GM18505 (cell line): ENCODE results near the gene ZMPSTE24.
"Not testable (repeated sequence)": the region's sequence is repeated elsewhere in the genome, so short reads cannot be mapped to it uniquely, and the experiment has no call there.

Experiments used
- ATAC-seq: cut with Tn5 transposase; IDR thresholded peaks from one replicate; pipeline ENCODE4 v1.9.1; 2021; ENCODE audit not compliant: unreplicated experiment
- POLR2A ChIP-seq: IDR thresholded peaks from 4 replicates; pipeline ENCODE4 v1.6.1; 2011; ENCODE audit warnings: borderline replicate concordance; ENCODE audit not compliant: insufficient read depth, insufficient read length; ENCODE audit errors: extremely low read depth

Gene ZMPSTE24

DNA sequence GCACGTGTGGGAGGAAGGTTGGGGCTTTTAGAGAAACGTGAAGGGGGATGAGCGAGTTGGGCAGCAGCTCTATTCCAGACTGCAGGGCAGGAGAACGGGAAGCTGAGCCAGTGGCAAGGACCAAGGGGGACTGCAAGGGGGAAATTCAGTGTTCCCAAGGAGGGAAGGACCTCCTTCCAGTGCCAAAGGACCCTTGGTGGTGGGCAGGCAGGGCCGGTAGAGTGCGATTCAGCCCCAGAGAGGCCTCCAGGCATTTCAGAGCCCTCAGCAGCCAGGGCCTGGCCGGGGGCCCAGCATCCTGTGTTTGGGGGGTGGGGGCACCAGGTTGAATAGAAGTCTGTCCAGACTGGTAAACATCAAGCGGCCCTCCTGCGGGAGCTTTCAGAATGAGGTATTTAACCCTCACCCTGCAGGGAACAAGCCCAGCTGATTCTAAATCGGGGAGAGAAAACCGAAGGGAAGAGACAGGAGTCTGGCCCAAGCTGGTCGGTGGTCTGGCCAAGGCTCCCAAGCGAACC, 56.7 kb downstream of the ZMPSTE24 start:
- TF ChIP-seq POLR2A = no peak
- no peak for ATAC-seq

GRCh38 chr1:40315239-40315794, 57.3 kb downstream of the ZMPSTE24 start:
- TF ChIP-seq POLR2A = peak; percentile 64
- ATAC-seq = peak; percentile 42

DNA sequence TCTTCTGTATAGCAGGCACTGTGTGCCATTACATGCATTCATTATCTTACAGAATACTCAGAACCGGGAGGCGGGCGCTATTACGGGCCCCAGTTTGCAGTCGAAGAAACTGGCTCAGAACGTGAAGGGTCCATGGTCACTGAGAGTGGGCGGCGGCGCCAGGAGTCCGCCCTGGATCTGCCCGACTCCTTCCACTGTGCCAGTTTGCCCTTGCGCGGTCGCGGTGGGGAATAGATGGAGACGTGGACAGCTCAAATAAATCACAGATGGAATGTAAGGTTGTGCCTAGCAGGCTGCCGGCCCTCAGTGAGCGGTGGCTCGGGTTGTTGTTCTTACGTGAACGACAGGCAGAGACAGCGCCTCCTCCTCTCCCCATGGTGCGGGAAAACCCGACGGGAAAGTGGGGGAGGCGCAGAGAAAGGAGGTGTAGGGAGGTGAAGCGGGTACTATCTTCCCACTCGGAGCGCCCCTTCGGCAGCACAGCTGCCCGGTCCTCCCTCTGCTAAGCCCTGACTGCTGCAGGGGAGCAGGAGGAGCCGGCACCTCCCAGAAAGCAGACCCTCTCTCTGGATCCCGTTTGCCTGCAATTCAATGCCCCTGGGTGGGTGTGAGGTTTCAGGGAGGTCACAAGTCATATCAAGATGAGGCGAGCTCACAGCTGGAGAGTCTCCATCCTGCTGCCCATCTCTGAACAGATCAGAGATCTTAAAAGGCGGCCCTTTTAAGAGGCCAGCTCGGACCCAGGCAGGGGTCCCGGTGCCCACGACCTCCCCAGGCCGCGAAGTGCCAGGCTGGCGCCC, 58.0 kb downstream of the ZMPSTE24 start:
- no peak for ATAC-seq
- TF ChIP-seq POLR2A = peak; percentile 30

DNA sequence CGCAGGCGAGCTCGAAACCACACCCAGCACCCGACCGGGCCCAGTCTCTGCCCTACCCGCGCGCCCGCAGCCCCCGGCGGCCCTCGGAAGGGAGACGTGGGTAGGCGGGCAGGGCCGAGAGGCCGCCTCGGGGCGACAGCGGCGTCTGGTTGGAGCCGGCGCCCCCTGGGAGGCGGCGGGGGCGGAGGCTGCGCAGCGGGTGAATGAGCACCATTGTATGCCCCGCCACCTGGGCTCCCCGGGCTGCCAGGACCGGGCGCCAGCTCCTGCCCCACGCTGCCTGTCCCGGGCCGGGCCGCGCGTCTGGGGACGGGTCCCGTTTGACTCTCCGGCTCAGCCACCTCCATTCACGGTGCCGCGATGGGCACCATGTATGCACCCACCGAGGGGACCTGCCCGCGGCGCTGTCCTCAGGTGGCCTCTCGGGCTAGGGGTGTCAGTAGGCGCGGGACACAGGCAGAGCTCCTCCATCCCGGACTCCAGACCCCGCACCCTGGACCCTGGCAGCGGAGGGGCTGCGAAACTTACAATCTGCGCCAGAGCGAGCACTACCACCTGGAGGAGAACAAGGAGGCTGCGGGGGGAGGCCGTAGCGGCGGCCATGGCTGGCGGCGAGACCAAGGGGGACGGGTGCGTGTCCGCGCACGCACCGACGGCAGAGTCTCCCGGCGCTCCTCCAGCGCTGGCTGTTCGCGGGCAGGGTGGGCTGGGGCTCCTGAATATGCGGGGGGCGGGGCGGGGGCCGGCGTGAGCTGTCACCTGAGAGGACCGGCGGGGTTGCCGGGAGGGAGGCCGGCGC, 58.8 kb downstream of the ZMPSTE24 start, which contains the start of gene COL9A2:
Gene COL9A2, minus strand, starts transcription at position 692 of the 799 bp plus-strand sequence. Its CDS starts 89 bp downstream, at position 603.
- TF ChIP-seq POLR2A = no peak
- ATAC-seq = peak; percentile 33

DNA sequence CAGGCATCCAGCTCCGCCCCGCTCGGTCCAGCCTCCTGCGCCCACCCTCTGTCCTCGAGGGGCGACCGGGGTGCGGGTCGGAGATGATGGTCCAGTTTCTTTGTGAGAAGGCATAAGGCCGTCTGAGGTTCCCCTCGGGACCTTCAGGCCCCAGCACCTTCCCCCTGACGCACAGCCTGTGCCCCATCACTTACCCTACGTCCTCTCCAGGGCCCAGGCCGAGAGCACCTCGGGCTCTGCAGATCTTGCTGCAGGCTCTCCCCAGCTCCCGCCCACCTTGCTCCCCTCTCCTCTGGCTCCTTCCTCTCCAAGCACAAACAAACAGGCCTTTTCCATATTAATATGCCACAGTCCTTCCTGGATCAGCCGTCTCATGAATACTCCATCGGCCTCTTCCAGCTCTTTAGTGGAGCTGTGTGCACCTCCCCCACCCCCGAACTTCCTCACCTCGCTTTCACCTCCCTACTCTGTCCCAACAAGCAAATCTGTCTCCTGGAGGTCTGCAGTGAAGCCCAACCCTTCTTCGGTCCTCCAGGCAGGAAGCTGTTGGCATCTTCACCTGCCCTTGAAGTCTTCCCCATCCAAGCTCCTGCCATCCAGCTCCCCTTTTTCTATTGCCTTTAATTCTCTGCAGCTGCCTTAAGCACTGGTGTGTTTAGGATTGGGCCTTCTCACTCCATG, 59.5 kb downstream of the ZMPSTE24 start:
- no peak for TF ChIP-seq POLR2A
- ATAC-seq = no peak

GRCh38 chr1:40318476-40318875, 60.4 kb downstream of the ZMPSTE24 start:
- no peak for ATAC-seq
- TF ChIP-seq POLR2A = no peak

DNA sequence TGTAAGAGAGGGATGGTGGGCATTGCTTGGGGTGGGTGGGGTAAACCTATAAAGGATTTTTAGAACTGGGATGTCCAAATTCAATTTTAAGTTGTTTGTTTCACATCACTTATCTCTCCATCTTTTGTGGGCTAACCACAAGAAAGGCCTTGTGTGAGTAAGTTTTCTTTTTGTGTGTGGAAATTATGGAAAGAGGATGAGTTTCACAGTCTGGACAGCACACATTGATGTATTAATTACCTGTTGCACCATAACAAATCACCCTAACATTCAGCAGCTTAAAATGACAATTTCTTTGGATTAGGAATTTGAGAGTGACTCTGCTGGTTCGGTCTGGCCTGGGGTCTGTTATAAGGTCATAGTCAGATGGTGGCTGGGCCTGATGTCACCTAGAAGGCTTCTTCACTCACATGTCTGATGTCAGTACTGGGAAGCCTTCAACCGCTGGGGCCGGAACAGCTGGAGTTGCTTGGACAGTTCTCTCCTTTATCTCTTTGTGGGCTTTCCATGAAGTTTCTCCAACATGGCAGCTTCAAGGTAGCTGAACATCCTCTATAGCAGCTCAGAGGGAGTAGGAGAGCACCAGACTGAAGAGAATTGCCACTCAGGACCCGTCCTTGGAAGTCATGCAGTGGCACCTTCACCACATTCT, 61.1 kb downstream of the ZMPSTE24 start:
- TF ChIP-seq POLR2A = no peak
- ATAC-seq = no peak

DNA sequence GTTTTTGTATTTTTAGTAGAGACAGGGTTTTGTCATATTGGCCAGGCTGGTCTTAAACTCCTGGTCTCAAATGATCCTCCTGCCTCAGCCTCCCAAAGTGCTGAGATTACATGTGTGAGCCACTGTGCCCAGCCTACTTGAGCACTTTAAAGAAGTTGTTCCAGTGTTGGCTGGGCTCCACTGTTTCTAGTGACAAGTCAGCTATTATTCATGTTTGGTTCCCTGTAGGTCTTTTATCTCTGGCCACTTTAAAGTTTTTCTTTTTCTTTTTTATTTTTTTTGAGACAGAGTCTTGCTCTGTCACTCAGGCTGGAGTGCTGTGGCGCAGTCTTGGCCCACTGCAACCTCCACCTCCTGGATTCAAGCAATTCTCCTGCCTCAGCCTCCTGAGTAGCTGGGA, 73.4 kb downstream of the ZMPSTE24 start:
- ATAC-seq = not testable (repeated sequence)

DNA sequence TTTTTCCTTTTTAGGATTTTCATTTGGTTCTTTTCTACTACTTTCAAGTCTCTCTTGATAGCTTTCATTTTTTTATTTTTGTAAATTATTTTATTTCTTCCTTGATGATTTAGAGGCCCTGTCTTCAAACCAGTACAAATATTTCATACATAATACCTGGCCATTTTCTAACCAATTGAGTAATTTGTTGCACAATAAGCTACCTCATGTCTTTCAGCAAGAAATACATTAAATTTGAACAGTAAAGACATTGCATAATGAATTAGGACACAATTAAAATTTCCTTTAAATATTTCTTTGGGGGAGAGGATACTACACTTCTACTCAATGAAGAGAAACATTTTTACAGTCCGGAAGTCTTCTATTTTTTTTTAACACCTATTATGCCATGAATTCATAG, 74.7 kb downstream of the ZMPSTE24 start:
- no peak for TF ChIP-seq POLR2A
- ATAC-seq = no peak

- ATAC-seq = no peak
- no peak for TF ChIP-seq POLR2A
These were observed 79.4 kb downstream of the ZMPSTE24 start for GRCh38 chr1:40337443-40337842.

DNA sequence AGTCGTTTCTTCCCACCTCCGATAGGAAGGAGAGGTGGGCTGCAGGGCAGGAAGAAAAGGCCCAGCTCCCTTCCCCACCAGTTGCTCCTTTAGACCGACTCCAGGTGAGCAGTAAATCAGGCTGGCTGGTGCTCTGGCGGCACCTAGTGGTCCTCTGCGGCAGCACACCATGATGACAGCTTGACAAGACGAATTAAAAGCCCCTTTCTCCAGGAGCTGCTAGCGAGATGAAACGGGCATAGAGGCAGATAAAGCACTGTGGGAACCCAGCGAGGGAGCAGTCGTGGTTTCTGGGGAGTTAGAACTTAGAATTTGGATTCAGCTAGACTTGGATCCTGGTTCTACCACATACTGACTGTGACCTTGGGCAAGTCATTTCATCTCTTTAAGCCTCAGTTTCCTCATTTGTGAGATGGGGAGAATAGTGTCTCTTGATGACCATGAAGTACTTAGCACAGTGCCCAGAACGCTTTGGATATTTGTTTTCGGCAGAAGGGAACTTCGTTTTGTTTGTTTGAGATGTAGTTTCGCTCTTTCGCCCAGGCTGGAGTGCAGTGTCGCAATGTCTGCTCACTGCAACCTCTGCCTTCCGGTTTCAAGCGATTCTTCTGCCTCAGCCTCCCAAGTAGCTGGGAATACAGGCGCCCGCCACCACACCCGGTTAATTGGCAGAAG, 80.8 kb downstream of the ZMPSTE24 start:
- TF ChIP-seq POLR2A = no peak
- ATAC-seq = no peak

DNA sequence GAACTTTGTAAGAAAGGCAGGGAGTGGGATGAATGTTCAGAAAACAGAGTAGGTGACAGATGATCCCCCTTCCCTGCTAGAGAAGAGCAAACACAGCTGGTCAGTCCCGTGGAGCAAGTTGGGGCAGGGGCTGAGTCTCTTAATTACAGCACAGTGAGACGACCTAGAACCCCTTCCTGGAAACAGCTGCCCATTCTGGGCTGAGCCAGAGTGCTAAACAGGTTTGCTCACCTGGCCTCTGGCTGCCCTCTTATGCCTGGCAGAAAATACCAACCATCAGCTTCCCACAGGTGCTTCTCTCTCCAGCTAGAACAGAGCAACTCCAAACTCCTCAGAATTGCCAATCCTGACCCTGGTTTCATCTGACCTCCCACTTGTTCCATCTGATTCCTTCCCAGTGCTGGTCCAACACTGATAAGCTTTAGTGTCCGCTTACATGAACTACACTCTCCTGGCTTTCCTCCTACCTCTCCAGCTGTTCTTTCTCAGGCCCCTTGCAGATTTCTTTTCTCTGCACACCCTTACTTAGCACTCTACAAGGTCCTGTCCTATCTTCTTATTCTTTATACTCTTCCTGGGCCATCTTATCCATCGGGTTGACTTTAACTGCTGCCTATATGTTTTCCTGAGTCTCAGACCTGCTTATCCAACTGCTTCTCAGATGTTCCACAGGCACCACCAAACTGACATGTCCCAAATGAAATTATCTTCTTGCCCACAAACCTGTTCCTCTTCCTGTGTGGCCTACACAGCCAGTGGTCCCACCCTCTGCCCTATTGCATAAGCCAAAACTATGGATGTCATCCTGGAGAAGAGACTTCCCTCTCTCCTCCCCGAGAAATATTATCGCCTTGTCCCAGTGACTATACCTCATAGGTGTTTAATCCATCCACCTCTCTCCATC, 81.6 kb downstream of the ZMPSTE24 start:
- no peak for TF ChIP-seq POLR2A
- ATAC-seq = no peak
